ENCODE data around the gene CSNK1G2. TPM values are rescaled to one million over a fixed set of nuclear protein-coding genes. Genes with fewer than 3 reads are reported as not detected.

CSNK1G2 gene
- total RNA-seq, 4 donors from 2014 or later: 54.5 to 250 (median 103) TPM

DNA sequence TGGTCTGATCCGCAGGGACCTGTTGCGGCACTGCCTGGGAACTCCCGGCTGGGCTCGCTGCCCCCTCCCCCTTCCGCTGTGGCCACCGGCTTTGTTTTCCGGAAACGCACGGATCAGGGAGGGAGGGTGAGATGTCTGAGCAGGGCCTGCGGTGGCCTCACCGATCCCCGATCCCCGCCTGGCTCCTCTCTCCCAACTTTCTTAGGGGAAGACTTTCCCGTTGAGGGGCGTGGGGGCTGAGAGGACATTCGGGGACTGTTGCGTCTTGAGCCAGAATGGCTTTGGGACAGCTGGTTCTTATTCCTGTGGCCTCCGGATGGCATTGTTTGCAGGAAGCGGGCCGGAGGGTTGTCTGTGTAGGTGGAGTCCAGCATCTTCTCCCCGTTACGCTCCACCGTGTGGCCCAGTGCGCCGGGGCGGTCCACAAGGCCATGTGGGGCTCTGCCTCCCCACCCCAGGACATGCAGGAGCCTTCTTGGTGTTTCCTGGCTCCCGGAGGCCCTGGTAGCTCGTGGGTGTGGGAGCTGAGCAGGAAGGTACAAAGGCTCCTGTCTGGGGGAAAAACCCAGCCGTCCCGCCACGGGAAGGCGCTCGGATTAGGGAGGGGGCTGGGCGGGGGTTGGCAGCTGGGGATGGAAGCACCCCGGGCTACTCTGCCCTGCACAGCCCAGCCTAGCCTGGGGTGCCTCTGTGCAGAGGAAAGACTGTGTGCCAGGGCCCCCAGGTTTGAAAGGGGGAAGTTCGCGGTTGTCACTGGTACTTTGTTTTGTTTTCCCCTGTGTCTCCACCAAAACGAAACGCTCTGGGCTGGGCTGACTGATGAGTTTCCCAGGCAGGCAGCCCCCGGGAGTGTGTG lies 1.3 kb downstream of the CSNK1G2 start:
- peak overlapping the region; percentile 90 to 98 (median 98) for H3K27ac ChIP-seq
- peak overlapping the region; percentile 78 to 95 (median 88) for H3K4me3 ChIP-seq
- H3K4me1 ChIP-seq: peaks cover 0 to 40% (median 26%) of the 10 kb centered on the region in 4 donors
- no peaks in the 10 kb centered on the region for H3K36me3 ChIP-seq
- no peak for TF ChIP-seq POLR2A (IDR thresholded peaks at IDR 0.05)
- TF ChIP-seq, protein P1, sequence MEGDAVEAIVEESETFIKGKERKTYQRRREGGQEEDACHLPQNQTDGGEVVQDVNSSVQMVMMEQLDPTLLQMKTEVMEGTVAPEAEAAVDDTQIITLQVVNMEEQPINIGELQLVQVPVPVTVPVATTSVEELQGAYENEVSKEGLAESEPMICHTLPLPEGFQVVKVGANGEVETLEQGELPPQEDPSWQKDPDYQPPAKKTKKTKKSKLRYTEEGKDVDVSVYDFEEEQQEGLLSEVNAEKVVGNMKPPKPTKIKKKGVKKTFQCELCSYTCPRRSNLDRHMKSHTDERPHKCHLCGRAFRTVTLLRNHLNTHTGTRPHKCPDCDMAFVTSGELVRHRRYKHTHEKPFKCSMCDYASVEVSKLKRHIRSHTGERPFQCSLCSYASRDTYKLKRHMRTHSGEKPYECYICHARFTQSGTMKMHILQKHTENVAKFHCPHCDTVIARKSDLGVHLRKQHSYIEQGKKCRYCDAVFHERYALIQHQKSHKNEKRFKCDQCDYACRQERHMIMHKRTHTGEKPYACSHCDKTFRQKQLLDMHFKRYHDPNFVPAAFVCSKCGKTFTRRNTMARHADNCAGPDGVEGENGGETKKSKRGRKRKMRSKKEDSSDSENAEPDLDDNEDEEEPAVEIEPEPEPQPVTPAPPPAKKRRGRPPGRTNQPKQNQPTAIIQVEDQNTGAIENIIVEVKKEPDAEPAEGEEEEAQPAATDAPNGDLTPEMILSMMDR (IDR thresholded peaks at IDR 0.05): no peak
- H3K27me3 ChIP-seq: no peaks in the 10 kb centered on the region
- DNase-seq: peak; percentile 82 to 91 (median 87)
- H3K9me3 ChIP-seq: no peaks in the 10 kb centered on the region

DNA sequence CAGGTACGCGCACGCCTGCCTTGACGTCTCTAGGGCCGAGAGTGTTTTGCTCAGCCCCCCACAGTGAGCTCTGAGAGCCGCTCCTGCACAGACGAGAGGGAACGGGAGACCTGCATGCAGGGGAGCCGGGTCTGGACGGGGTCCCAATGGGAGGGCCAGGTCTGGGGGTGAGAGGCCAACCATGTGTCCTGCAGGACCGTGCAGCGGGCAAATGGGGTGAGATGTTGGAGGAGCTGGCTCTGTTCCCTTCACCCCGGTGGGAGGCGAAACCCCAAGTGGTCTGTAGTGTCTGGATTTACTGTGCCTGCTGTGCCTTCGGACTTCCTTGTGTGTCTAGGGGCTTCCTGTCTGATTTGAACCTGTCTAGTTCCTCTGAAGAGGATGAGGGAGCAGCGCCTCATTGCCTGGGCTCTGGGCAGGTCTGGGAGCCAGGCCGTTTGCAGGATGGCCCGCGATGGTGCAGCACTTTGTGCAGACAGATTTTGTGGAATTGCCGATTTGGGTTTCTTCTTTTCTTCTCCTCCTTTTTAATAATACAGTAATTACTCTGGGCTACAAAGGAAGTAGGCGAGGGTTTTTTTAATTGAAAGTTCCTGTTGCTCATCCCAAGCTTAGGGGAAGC lies 2.1 kb downstream of the CSNK1G2 start:
- no peaks in the 10 kb centered on the region for H3K27me3 ChIP-seq
- peak overlapping the region; percentile 78 to 95 (median 88) for H3K4me3 ChIP-seq
- no peaks in the 10 kb centered on the region for H3K9me3 ChIP-seq
- TF ChIP-seq, protein P1 (IDR thresholded peaks at IDR 0.05): no peak
- no peak for TF ChIP-seq POLR2A (IDR thresholded peaks at IDR 0.05)
- H3K36me3 ChIP-seq: no peaks in the 10 kb centered on the region
- peak overlapping the region; percentile 90 to 98 (median 98) for H3K27ac ChIP-seq
- peak in 1 of 3 donors; percentile 51 for DNase-seq
- H3K4me1 ChIP-seq: peaks cover 0 to 40% (median 26%) of the 10 kb centered on the region in 4 donors

DNA sequence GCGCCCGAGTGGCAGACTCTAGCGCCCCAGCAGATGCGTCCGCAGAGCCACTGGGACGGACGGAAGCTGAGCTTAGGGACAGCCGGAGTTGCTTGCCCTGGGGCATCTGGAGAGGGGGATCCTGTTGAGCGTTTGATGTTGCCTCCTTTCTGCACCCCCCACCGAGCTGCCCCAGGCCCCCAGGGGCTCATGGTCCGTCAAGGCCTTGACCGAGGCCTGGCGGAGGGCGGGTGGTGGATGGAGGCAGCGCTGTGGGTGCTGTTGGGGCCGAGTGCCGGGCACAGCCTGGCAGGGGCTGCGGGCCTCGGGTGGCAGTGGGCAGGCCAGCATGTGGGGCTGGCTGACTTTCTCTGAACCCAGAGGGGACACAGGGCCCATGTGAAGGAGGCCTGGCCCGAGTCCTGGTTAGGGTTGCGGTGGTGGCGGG lies 2.7 kb downstream of the CSNK1G2 start:
- H3K9me3 ChIP-seq: no peaks in the 10 kb centered on the region
- peak overlapping the region in 2 of 4 donors; percentile 5 to 97 for H3K27ac ChIP-seq
- H3K27me3 ChIP-seq: no peaks in the 10 kb centered on the region
- H3K36me3 ChIP-seq: no peaks in the 10 kb centered on the region
- peaks cover 0 to 40% (median 26%) of the 10 kb centered on the region in 4 donors for H3K4me1 ChIP-seq
- H3K4me3 ChIP-seq: peak overlapping the region in 2 of 4 donors; percentile 78 to 93
- TF ChIP-seq POLR2A (IDR thresholded peaks at IDR 0.05): no peak
- TF ChIP-seq, protein P1 (IDR thresholded peaks at IDR 0.05): no peak
- DNase-seq: no peak

GRCh38 chr19:1944088-1944915 lies 3.3 kb downstream of the CSNK1G2 start:
- Histone ChIP-seq H3K4me1 (peaks cover 0 to 40% (median 26%) of the 10 kb centered on the region in 4 donors), H3K27ac (peak overlapping the region in 2 of 4 donors; percentile 5 to 97), H3K36me3 (no peaks in the 10 kb centered on the region), H3K9me3 (no peaks in the 10 kb centered on the region), H3K27me3 (no peaks in the 10 kb centered on the region), H3K4me3 (peak overlapping the region in 1 of 4 donors; percentile 93)
- TF ChIP-seq, protein P1 (IDR thresholded peaks at IDR 0.05): no peak
- TF ChIP-seq POLR2A (IDR thresholded peaks at IDR 0.05): no peak
- no peak for DNase-seq

DNA sequence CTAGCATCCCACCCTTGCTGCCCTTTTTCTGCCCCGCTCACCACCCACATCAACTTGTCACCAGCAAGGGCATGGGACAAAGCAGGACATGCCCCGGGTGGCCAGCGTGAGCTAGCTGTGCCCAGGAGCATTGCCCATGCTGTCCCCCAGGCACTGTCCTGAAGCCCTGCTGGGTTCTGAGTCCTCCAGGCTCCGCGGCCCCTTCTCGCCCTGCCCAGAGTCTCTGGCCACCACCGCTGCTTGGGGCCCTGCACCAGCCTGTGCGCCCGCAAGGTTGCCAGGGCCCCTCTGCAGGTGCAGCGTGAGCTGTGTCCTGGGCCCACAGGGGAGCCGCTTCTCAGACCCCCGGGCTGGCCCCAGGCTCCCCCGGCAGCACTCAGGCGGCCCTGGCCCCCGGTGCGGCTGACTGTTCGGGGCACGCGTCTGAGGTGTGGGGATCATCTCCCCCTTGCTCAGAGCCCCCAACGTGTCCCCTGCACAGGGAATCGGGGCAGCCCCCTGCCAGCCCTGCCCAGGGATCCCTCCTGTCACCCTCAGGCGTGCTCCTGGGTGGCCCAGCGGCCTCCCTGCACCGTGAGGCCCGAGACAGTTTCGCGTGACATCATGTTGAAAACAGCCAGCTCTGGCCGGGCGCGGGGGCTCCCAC lies 4.1 kb downstream of the CSNK1G2 start:
- Histone ChIP-seq H3K4me3 (no peak overlapping the region), H3K27ac (peak overlapping the region in 1 of 4 donors; percentile 97), H3K9me3 (no peaks in the 10 kb centered on the region), H3K4me1 (peaks cover 0 to 33% (median 23%) of the 10 kb centered on the region in 4 donors), H3K27me3 (no peaks in the 10 kb centered on the region), H3K36me3 (peaks cover 0 to 4% (median 0%) of the 10 kb centered on the region in 3 donors)
- DNase-seq: no peak
- TF ChIP-seq, protein P1 (IDR thresholded peaks at IDR 0.05): no peak

Data from Peyer's patch (tissue), 4 donors.